ENCODE measurements around the gene GNA14. TPM values are rescaled to one million over a fixed set of nuclear protein-coding genes. Genes with fewer than 3 reads are reported as not detected.
A peak's percentile ranks its signal among the peaks of the same experiment; 100 is the strongest.
"Not testable (repeated sequence)": the region's sequence is repeated elsewhere in the genome, so short reads cannot be mapped to it uniquely, and the experiment has no call there.

The GNA14 gene
- total RNA-seq, 2 experiments from 2014 or later, result not detected

DNA sequence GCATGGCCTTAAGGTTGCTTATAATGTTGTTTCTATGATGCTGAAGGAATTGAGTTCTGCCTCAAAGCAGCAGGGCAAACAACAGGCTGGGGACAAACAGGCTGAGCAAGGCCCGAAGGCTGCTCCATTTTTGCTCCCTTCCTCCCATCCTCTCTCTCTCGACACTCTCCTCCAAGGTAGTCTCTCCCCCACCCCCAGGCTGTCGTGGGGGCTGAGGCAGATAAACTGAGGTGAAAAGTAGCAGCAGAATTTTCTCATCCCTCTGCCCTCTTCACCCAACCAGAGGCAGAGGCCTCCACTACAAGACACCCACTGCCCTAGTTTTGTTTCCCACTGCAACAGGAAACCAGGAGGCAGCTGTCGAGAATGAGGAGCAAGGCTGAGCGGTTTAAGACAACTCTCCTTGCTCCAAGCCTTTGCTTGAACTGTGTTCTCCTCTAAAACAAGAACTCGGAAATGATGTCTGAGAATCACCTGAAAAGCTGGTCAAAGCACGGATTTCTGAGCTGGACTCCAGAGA, 13.5 kb upstream of the GNA14 start:
- no peak for DNase-seq
- H3K27me3 Mint-ChIP-seq, result peaks cover 3% of the 10 kb centered on the region
- H3K4me1 Mint-ChIP-seq, result no peaks in the 10 kb centered on the region
- H3K4me3 Mint-ChIP-seq, result no peak overlapping the region
- H3K9me3 Mint-ChIP-seq, result no peaks in the 10 kb centered on the region
- no peak overlapping the region for H3K27ac Mint-ChIP-seq
- H3K36me3 Mint-ChIP-seq, result no peaks in the 10 kb centered on the region

DNA sequence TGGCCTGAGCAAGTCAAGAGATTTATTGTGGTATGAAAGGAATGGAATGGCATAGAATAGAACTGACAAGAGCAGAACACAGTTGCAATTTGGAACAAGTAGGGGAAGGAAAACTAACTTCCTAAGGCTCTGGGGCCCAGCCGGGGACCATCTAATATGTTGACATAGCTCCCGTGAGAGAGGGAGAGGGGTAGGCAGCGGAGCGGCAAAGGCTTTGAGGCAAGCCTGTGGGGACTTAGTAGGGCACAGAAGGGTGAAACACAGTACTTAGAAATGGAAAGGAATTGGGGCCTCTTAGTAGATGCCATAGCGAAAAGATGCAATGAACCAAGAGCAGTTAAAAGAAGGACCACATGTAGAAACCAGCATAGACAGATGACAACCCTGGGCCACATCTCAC, 11.8 kb upstream of the GNA14 start:
- H3K27me3 Mint-ChIP-seq, result no peaks in the 10 kb centered on the region
- no peak overlapping the region for H3K27ac Mint-ChIP-seq
- no peaks in the 10 kb centered on the region for H3K36me3 Mint-ChIP-seq
- H3K4me1 Mint-ChIP-seq, result no peaks in the 10 kb centered on the region
- H3K9me3 Mint-ChIP-seq, result no peaks in the 10 kb centered on the region
- H3K4me3 Mint-ChIP-seq, result no peak overlapping the region
- no peak for DNase-seq

DNA sequence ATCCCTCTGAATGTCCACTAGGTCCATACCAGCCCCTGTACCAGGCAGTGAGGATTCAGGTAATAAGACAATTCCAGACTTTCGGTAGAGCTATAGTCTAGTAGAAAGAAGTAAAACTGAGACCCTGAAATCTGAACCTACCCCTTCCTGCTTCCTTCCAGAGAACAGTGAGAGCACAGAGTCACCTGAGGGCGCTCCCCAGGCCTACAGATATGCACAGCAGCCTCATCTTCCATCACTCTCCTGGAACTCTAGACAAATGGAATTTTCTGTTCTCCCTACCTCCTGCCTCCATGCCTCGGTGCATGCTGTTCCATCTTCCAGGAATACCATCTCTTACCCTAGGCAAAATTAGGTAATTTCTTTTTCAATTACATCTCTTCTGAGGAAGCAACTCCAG, 3.1 kb upstream of the GNA14 start:
- Mint-ChIP-seq H3K27me3 (peaks cover 39% of the 10 kb centered on the region), H3K27ac (no peak overlapping the region), H3K4me3 (no peak overlapping the region)

DNA sequence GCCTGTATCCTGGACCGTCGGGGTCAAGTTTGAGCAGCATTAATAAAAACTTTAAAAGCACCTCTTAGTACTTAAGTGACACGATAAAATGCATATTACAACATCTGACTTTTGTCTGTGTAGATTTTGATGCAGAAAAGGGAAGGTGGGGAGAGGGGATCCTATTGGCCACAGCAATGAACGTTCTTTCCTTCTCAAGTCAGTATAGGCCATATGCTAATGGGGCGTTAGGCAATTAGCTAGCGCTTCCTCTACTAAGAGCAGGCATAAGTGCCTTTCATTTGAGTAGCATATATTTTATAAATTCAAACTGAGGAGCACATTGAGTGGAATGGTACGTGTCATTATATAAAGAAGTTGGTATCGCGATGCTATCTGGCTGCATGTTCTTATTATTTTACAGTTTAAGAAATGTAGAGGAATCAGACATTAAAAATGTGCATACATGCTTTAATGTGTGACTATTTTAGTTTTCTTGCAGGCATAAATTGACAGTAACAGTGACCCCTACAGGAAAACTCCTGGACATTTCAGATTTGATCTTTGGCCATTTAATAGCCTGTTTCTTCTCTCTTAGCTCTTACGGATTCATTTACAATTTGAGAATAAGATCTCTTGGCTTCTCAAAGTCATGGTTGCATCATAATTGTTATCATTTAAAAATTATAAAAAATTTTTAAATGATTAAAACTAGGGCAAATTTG, 1.1 kb upstream of the GNA14 start:
- DNase-seq, result no peak

More for the DNA sequence above, 3.1 kb upstream of the GNA14 start:
- Mint-ChIP-seq H3K9me3 (no peaks in the 10 kb centered on the region), H3K4me1 (peaks cover 8% of the 10 kb centered on the region), H3K36me3 (no peaks in the 10 kb centered on the region)
- DNase-seq, result no peak

DNA sequence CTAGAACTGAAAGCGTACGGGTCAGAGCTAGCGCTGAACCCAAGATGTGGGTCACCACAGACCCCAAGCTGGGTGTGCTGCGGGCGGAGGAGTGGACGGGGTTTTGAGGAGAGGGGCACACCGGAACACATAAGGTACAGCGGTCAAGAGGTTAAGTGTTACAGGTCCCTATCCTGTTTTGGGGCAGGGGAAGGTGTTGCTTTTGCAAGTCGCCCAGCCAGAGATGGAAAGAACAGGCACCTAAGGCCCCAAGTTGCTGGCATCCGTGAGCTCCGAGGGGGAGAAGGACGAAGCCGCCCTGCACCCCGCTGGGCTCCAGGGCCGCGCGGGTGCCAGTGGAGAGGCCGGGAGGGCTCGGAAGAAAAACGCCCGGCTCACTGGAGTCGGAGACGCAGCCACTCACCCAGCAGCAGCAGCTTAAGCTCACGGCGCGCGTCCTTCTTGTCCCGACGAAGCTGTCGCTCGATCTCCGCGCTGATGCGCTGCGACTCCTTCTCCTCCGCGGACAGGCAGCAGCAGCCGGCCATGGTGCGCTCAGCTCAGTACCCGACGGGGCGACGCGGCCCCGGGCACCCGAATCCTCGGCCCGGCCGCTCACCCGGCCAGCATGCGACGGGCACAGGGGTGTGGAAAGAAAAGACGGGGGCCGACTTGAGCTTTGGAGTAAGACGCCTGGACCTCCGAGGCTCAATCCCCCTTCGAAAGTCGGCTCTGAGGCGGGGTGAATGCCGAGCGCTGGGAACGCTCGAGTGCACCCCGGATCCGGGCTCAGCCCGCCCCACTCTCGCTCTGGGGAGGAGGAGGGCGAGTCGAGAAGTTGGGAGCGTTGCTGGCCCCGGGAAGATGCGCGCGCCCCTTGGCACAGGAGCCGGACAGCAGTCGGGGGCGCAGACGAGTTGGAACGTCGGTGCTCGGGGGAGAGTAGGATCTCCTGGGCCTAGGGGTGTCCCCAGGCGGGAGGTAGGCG, 572 bp downstream of the GNA14 start:
- H3K36me3 Mint-ChIP-seq, result no peaks in the 10 kb centered on the region
- no peaks in the 10 kb centered on the region for H3K9me3 Mint-ChIP-seq
- H3K27me3 Mint-ChIP-seq, result peaks cover 62% of the 10 kb centered on the region
- H3K4me3 Mint-ChIP-seq, result peak overlapping the region; percentile 70
- peak; percentile 6 for DNase-seq
- H3K4me1 Mint-ChIP-seq, result peaks cover 8% of the 10 kb centered on the region
- H3K27ac Mint-ChIP-seq, result no peak overlapping the region

More for the DNA sequence above, 1.1 kb upstream of the GNA14 start:
- Mint-ChIP-seq H3K27me3 (peaks cover 52% of the 10 kb centered on the region), H3K4me1 (peaks cover 8% of the 10 kb centered on the region), H3K27ac (no peak overlapping the region), H3K36me3 (no peaks in the 10 kb centered on the region), H3K4me3 (peak overlapping the region; percentile 70), H3K9me3 (no peaks in the 10 kb centered on the region)

DNA sequence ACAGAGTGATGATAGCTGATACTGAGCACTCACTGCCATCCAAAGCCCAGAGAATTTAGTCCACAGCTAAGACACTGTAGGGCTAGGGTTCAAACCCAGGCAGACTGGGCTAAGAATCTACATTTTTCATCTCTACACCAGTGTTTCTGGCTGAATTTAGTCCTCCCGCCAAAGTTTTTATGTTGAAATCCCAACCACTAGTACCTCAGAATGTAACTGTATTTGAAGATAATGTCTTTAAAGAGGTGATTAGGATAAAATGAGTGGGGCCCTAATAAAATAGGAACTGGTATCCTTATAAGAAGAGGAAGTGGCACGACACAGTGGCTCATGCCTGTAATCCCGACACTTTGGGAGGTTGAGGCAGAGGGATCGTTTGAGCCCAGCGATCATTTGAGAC, 4.3 kb downstream of the GNA14 start:
- H3K36me3 Mint-ChIP-seq, result no peaks in the 10 kb centered on the region
- no peaks in the 10 kb centered on the region for H3K9me3 Mint-ChIP-seq
- H3K4me3 Mint-ChIP-seq, result no peak overlapping the region
- no peak for DNase-seq
- H3K27me3 Mint-ChIP-seq, result peaks cover 57% of the 10 kb centered on the region
- peaks cover 8% of the 10 kb centered on the region for H3K4me1 Mint-ChIP-seq
- no peak overlapping the region for H3K27ac Mint-ChIP-seq

DNA sequence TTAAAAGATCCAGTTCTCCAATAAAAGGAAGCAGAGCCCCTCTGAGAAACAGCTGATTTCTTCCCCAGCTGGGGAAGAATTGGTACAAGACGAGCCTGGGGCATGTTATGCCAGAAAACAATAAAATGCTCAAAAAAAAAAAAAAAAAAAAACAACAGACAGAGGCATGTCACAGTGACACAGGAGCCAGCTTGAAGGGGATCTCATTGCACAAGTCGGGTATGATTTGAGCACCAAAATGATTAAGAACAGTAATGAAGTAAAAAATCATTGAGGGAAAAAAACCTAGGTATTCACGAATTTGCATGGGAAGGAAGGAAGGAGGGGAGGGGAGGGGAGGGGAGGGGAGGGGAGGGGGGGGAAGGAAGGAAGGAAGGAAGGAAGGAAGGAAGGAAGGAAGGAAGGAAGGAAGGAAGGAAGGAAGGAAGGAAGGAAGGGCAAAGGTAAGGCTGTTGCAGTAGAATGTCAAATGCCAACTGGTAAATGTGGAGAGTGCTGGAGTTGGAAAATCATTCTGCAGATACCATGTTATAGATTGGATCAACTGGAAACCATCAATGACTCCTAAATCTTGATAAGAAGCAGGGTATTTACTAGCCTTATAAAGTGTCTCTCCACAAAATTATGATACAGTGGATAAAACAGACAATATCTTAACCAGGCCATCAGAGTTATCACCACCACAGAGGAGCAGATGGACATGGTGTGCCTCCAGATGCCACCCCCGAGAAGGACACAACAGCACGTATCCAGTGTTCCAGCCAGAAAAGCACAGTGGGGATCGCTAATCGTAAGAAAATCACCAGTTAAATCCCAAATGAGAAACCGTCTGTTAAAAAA, 7.2 kb downstream of the GNA14 start:
- no peaks in the 10 kb centered on the region for H3K9me3 Mint-ChIP-seq
- no peaks in the 10 kb centered on the region for H3K4me1 Mint-ChIP-seq
- H3K27ac Mint-ChIP-seq, result no peak overlapping the region
- no peak for DNase-seq
- peaks cover 33% of the 10 kb centered on the region for H3K27me3 Mint-ChIP-seq
- H3K4me3 Mint-ChIP-seq, result no peak overlapping the region
- H3K36me3 Mint-ChIP-seq, result no peaks in the 10 kb centered on the region

DNA sequence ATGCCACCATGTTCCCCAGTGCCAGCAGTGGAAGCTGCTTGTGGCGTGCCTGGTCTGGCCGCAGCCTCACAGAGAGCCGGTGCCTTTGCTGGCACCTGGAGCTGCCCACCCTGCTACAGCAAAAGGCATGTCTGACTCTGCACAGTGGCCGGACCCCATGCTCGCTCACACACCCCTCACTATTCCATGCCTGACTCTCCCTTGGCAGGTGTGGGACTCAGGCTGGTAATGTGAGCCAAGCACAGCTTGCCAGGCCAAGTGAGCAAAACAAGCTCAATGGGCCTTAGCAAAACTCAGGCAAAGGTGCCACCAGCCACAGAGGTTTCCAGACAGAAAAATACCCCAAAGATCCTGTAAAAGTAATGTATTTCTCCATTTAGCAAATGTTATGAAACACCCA, 15.5 kb downstream of the GNA14 start:
- H3K4me3 Mint-ChIP-seq, result no peak overlapping the region
- no peak for DNase-seq
- peaks cover 2% of the 10 kb centered on the region for H3K9me3 Mint-ChIP-seq
- no peaks in the 10 kb centered on the region for H3K4me1 Mint-ChIP-seq
- no peak overlapping the region for H3K27ac Mint-ChIP-seq
- H3K36me3 Mint-ChIP-seq, result no peaks in the 10 kb centered on the region
- H3K27me3 Mint-ChIP-seq, result no peaks in the 10 kb centered on the region

DNA sequence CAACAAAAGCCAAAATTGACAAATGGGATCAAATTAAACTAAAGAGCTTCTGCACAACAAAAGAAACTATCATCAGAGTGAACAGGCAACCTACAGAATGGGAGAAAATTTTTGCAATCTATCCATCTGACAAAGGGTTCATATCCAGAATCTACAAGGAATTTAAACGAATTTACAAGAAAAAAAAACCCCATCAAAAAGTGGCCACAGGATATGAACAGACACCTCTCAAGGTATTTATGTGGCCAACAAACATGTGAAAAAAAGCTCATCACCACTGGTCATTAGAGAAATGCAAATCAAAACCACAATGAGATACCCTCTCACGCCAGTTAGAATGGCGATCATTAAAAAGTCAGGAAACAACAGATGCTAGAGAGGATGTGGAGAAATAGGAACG, 19.3 kb downstream of the GNA14 start:
- not testable (repeated sequence) for H3K4me1 Mint-ChIP-seq, H3K36me3 Mint-ChIP-seq, DNase-seq, H3K4me3 Mint-ChIP-seq, H3K27ac Mint-ChIP-seq, H3K27me3 Mint-ChIP-seq
- peaks cover 16% of the 10 kb centered on the region for H3K9me3 Mint-ChIP-seq

DNA sequence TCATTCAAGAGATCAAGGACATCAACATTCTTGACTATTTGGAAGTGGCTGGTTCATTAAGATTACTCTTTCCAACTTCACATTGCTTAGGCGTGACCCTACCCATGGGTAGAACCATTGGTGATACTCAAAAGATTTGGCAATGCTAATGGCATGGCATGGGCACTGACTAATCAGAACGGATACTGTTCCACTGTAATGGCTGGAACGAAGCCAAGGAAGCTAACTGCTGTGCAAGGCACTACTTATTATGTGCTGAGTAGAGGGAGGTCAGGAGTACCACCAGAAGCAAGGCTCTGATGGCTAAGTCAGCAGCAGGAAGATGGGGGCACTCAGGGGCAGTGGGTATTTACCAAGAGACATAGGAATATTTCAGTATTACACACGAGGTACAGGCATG, 31.9 kb downstream of the GNA14 start:
- H3K36me3 Mint-ChIP-seq, result no peaks in the 10 kb centered on the region
- H3K4me1 Mint-ChIP-seq, result no peaks in the 10 kb centered on the region
- H3K27ac Mint-ChIP-seq, result no peak overlapping the region
- H3K4me3 Mint-ChIP-seq, result no peak overlapping the region
- no peak for DNase-seq
- peaks cover 1% of the 10 kb centered on the region for H3K9me3 Mint-ChIP-seq
- H3K27me3 Mint-ChIP-seq, result no peaks in the 10 kb centered on the region

DNA sequence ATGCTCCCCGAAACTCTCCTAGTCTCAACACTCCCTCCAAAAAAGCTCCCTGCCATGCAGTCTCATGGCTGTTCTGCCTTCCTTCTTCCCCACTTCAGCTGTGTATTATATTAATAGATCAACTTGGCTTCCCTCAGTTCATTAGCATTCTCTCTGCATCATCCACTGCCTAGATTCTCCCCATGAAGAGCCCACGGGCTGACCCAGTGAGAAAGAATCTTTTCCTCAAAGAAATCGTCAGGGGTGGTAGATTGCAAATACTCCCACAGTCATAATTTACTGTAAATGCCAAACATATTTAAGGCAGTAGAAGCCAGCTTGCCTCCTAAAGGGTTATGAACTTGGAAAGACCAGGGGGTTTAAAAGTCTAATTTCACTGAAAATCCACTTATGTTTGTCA, 33.5 kb downstream of the GNA14 start:
- Mint-ChIP-seq H3K27me3 (no peaks in the 10 kb centered on the region), H3K27ac (no peak overlapping the region), H3K4me3 (no peak overlapping the region), H3K9me3 (peaks cover 1% of the 10 kb centered on the region), H3K4me1 (no peaks in the 10 kb centered on the region), H3K36me3 (no peaks in the 10 kb centered on the region)
- DNase-seq, result no peak

DNA sequence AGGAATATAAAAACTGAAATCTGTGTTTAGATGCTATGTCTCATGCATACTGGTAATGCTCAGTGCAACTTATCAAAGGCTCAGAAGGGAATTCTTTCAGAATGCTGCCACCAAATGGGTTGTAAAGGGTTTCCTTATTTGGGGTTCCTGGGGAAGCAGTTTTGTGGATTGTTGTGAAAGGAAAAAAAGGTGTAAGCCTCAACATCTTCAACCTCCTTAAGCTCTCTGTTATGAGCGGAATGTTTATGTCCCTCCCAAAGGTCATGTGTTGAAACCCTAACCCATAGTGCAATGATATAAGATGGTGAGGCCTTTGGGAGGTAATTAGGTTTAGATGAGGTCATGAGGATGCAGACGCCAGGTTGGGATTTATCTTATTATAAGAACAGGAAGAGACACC, 41.6 kb downstream of the GNA14 start:
- no peak for DNase-seq
- H3K4me1 Mint-ChIP-seq, result no peaks in the 10 kb centered on the region
- H3K4me3 Mint-ChIP-seq, result no peak overlapping the region
- H3K27ac Mint-ChIP-seq, result no peak overlapping the region
- no peaks in the 10 kb centered on the region for H3K27me3 Mint-ChIP-seq
- H3K36me3 Mint-ChIP-seq, result no peaks in the 10 kb centered on the region
- no peaks in the 10 kb centered on the region for H3K9me3 Mint-ChIP-seq

DNA sequence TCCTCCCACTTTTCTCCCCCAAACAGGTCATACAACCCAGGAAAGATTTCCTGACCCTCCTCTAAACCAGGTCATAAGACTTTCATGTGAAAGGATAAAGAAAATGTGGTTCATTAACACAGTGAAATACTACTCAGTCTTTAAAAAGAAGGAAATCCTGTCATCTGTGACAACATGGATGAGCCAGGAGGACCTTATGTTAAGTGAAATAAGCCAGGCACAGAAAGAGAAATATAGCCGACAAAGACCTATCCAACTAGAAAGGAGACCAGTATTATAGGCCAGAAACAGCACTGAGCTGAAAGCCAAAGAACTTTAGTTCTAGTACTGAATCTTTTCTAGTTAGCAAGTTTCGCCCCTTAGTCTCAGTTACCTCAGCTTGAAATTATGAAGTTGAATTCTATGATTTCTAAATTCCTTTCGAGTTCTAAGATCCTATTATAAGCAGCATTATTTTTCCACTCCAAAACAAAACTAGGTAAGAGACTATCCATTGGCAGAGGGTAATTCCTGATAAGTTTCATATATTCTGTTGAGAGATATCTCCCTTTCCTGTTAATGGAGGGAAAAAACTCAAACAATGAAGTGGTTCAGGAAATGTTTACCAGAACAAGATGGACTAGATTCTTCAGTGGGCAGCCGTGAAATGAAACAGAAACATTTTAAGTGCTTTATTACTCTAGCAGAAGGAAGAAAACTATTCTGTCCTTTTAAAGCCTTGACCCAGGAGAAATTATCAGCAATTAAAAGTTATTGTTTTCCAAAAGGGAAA, 42.5 kb downstream of the GNA14 start:
- H3K27me3 Mint-ChIP-seq, result no peaks in the 10 kb centered on the region
- H3K9me3 Mint-ChIP-seq, result no peaks in the 10 kb centered on the region
- H3K27ac Mint-ChIP-seq, result no peak overlapping the region
- H3K4me3 Mint-ChIP-seq, result no peak overlapping the region
- H3K36me3 Mint-ChIP-seq, result no peaks in the 10 kb centered on the region
- no peaks in the 10 kb centered on the region for H3K4me1 Mint-ChIP-seq
- DNase-seq, result no peak

DNA sequence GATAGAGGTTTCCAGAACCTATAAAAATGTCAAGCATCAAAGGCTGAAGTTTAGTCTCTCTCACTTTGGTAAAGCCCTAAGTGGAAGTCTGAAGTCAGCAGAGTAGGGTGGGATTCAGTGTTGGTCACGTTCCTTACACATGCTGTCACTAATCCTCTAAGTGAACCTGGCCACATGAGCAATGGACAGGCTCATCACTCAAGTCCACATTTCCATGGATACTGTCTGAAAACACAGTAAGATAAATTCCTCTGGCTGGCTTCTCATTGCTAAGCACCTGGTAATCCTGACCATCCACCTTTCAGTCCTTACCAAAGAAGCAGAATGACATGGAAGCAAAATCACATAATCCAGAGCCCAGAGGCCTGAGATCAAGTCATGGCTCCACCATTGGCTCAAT, 43.8 kb downstream of the GNA14 start:
- Mint-ChIP-seq H3K27ac (no peak overlapping the region), H3K9me3 (no peaks in the 10 kb centered on the region), H3K4me3 (no peak overlapping the region), H3K4me1 (no peaks in the 10 kb centered on the region), H3K27me3 (no peaks in the 10 kb centered on the region), H3K36me3 (no peaks in the 10 kb centered on the region)
- DNase-seq, result no peak

Measured in activated naive CD8-positive, alpha-beta T cell treated with anti-CD3 and anti-CD28 coated beads for 36 hours (primary cell).